ENCODE data around the gene AHDC1.

DNA sequence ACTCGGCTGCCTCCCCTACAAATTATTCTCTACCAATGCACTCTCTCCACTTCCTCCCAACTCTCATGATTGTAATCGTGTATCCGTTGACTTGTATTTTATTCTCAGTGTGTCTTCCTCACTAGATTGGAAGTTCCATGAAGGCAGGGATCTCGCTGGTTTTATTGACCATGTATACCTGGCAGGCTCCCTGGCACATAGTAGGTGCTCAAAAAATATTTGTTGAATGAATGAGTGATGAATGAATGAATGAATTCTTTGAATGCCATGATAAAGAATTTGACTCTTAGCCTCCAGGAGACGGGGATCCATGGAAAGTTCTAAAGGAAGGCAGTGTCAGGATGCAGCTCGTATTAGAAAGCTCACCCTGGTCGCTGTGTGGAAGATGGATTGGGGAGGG is 85.1 kb downstream of the AHDC1 start:
- no peak for TF ChIP-seq POLR2AphosphoS5 (IDR thresholded peaks at IDR 0.05; ENCODE audit: insufficient read depth, low read depth, low read length)
- TF ChIP-seq, protein P1, sequence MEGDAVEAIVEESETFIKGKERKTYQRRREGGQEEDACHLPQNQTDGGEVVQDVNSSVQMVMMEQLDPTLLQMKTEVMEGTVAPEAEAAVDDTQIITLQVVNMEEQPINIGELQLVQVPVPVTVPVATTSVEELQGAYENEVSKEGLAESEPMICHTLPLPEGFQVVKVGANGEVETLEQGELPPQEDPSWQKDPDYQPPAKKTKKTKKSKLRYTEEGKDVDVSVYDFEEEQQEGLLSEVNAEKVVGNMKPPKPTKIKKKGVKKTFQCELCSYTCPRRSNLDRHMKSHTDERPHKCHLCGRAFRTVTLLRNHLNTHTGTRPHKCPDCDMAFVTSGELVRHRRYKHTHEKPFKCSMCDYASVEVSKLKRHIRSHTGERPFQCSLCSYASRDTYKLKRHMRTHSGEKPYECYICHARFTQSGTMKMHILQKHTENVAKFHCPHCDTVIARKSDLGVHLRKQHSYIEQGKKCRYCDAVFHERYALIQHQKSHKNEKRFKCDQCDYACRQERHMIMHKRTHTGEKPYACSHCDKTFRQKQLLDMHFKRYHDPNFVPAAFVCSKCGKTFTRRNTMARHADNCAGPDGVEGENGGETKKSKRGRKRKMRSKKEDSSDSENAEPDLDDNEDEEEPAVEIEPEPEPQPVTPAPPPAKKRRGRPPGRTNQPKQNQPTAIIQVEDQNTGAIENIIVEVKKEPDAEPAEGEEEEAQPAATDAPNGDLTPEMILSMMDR (IDR thresholded peaks at IDR 0.05; ENCODE audit: extremely low read depth in 1 of 2, insufficient read depth in 1 of 2, low read depth in 1 of 2, low read length in 2 of 2): no peak
- no peak for TF ChIP-seq POLR2A (IDR thresholded peaks at IDR 0.05; ENCODE audit: low read depth, low read length)
- no peak for TF ChIP-seq MAX (IDR thresholded peaks at IDR 0.05; ENCODE audit: insufficient read depth, insufficient read length)
- TF ChIP-seq GATA2 (IDR thresholded peaks at IDR 0.05; ENCODE audit: insufficient read depth, insufficient read length, low read depth, low read length): no peak
- TF ChIP-seq JUN (IDR thresholded peaks at IDR 0.05; ENCODE audit: borderline replicate concordance, insufficient read depth, insufficient read length, low read depth): no peak
